Spleen (tissue), 11 donors: ENCODE data around the gene NDUFAF8. TPM values are rescaled to one million over a fixed set of nuclear protein-coding genes. Genes with fewer than 3 reads are reported as not detected.
A peak's percentile ranks its signal among the peaks of the same experiment; 100 is the strongest.

Source experiments
- DNase-seq: peaks from one replicate; pipeline ENCODE4 v3.0.0-alpha.2; 2020
- H3K27ac ChIP-seq, 8 donors: fragments of 200-600 bp; sonication (generic) in 7 of 8; 1 replicate in 4 of 8; 2 replicates in 4 of 8; pipeline versions ENCODE4 v1.5.0 to v1.8.0; 2016 to 2021; ENCODE audit warnings: inconsistent platforms in 4 of 8, mild to moderate bottlenecking in 4 of 8, moderate library complexity in 1 of 8
- H3K27me3 ChIP-seq, 7 donors: fragments of 200-600 bp; sonication (generic) in 6 of 7; replicated peaks in 1 of 7; 1 replicate in 4 of 7; 2 replicates in 3 of 7; pipeline versions ENCODE4 v1.5.0 to v1.8.0; 2016 to 2021; ENCODE audit warnings: inconsistent platforms in 3 of 7, mild to moderate bottlenecking in 1 of 7
- H3K36me3 ChIP-seq, 6 donors: fragments of 200-600 bp; sonication (generic) in 5 of 6; 1 replicate in 4 of 6; 2 replicates in 2 of 6; pipeline versions ENCODE4 v1.5.0 to v1.8.0; 2016 to 2021; ENCODE audit warnings: inconsistent platforms in 2 of 6
- H3K4me1 ChIP-seq, 6 donors: fragments of 200-600 bp; sonication (generic) in 5 of 6; 1 replicate in 3 of 6; 2 replicates in 3 of 6; pipeline versions ENCODE4 v1.5.0 to v1.8.0; 2016 to 2021; ENCODE audit warnings: inconsistent platforms in 3 of 6
- H3K4me3 ChIP-seq, 8 donors: fragments of 200-600 bp; sonication (generic) in 7 of 8; 1 replicate in 4 of 8; 2 replicates in 4 of 8; pipeline versions ENCODE4 v1.5.0 to v1.8.0; 2016 to 2021; ENCODE audit warnings: inconsistent platforms in 4 of 8, mild to moderate bottlenecking in 4 of 8, moderate library complexity in 2 of 8
- H3K9me3 ChIP-seq, 8 donors: fragments of 200-600 bp; sonication (generic) in 7 of 8; 1 replicate in 4 of 8; 2 replicates in 4 of 8; pipeline versions ENCODE4 v1.5.0 to v1.8.0; 2016 to 2021; ENCODE audit warnings: inconsistent platforms in 4 of 8
- POLR2A ChIP-seq, 3 donors: fragments of 450-650 bp; IDR thresholded peaks; one replicate each; pipeline ENCODE4 v1.5.1; 2017; ENCODE audit warnings: antibody characterized with exemption in 3 of 3, mild to moderate bottlenecking in 1 of 3
- POLR2AphosphoS5 ChIP-seq, 3 donors: sonication (generic); formaldehyde crosslinking; IDR thresholded peaks; one replicate each; pipeline ENCODE4 v1.5.1; 2017; ENCODE audit warnings: antibody characterized with exemption in 3 of 3
- WGBS, 5 donors: extraction: QIAGEN DNeasy Blood & Tissue Kit in 3 of 5; methylation state at CpG; one replicate each; pipeline versions ENCODE4 v1.1.5 to v1.1.7; 2013 to 2018; 5-methylcytosine and 5-hydroxymethylcytosine counted together
- intact Hi-C: fragments of 100-400 bp; cut with DNase I; formaldehyde crosslinking; loops from one replicate; pipeline ENCODE4 v1.15.0; 2023; ENCODE audit warnings: low total_unique reads
- polyA plus RNA-seq, 3 donors: library from polyadenylated mRNA; stranded (reverse); fragments of 200-250 nt; gene quantifications; one replicate each; pipeline ENCODE4 v1.2.1, GENCODE V29; 2013
- total RNA-seq, 7 donors: library from RNA; depleted of rRNA in 3 of 7; stranded (reverse); fragments of >200 nt in 3 of 7; fragmentation: NEBNext Ultra II Directional in 4 of 7; extraction: Animal tissue kit (Norgen Biotek cat#: 25700) in 4 of 7; gene quantifications; one replicate each; pipeline versions ENCODE4 v1.1.0 to v1.2.1, GENCODE V29; 2016 to 2021
- TF ChIP-seq, protein P1 (sequence below), 11 experiments: fragments of 200-600 bp in 7 of 11; fragments of 450-650 bp in 4 of 11; sonication (generic) in 4 of 11; IDR thresholded peaks in 8 of 11; conservative IDR thresholded peaks in 3 of 11; 1 replicate in 7 of 11; 2 replicates in 4 of 11; pipeline versions ENCODE4 v1.4.0 to v1.8.0; 2016 to 2021; ENCODE audit warnings: antibody characterized with exemption in 11 of 11, inconsistent platforms in 4 of 11, mild to moderate bottlenecking in 1 of 11
- donor health status: healthy with polysubstance abuse.
- donor health status: DM: no; HTN: no; CAD: no; lungs with moderate emphysema.
- donor health status: DM: no; HTN: no; CAD: no.
- donor health status: Bipolar disorder and iron deficiency.
- donor health status: healthy.
- donor health status: DM: no; HTN: no; CAD: no.
- donor health status: DM: yes; HTN: yes; CAD: no.

NDUFAF8 gene
- total and polyA plus RNA-seq, 10 donors: 22.0 to 57.6 (median 39.5) TPM

DNA sequence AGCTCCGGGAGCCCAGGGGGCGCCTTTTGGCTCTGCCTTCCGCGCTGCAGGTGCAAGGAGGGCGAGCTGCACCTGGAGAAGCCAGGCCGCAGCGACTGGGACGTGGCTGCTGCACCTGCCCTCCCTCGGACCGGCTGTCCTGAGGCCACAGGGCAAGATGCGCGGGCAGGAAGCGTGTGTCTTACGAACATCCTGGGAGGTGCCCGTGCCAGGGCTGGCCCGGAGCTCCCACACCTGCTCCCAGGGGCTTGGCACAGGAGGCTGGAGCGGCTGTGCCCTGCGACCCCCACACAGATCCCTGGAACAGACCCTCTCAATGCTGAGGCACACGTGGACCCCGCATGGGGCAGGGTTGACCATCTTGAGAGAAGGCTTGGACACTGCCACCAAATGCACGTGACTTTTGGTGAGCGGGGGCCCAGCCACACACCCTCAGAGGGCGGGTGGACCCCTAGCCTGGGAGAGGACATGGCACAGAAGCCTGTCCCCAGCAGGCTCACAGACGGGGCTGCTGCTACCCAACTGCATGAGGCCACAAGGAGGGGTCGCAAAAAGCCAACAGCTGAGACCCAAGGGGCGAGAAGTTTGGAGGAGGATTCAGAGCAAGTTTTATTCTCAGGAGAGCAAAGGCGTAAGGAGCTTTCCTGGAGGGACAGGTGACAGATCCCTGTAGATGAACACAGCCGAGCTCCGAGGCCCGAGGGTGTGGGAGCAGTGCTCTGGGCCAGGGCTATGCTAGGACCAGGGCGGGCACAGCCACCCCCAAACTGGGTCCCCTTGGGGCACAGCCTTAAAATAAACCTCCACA is 11.4 kb downstream of the NDUFAF8 start:
- Histone ChIP-seq H3K27me3 (no peaks in the 10 kb centered on the region), H3K4me1 (peaks cover 0 to 47% (median 16%) of the 10 kb centered on the region in 6 donors), H3K36me3 (peaks cover 0 to 85% (median 37%) of the 10 kb centered on the region in 6 donors), H3K27ac (peak overlapping the region in 1 of 8 donors; percentile 4), H3K9me3 (no peaks in the 10 kb centered on the region), H3K4me3 (no peak overlapping the region)
- WGBS, 5 donors: 86 to 93% (median 90%) methylated on average over 28 to 31 of the region's 31 CpGs
- intact Hi-C loops: loop anchor here (10.0 kb wide), 1 partner anchor 234 kb away; no protein-coding TSS in a partner anchor
- no peak for TF ChIP-seq POLR2A (IDR thresholded peaks at IDR 0.05)
- TF ChIP-seq POLR2AphosphoS5 (IDR thresholded peaks at IDR 0.05): peak in 1 of 3 donors; percentile 14
- TF ChIP-seq, protein P1, sequence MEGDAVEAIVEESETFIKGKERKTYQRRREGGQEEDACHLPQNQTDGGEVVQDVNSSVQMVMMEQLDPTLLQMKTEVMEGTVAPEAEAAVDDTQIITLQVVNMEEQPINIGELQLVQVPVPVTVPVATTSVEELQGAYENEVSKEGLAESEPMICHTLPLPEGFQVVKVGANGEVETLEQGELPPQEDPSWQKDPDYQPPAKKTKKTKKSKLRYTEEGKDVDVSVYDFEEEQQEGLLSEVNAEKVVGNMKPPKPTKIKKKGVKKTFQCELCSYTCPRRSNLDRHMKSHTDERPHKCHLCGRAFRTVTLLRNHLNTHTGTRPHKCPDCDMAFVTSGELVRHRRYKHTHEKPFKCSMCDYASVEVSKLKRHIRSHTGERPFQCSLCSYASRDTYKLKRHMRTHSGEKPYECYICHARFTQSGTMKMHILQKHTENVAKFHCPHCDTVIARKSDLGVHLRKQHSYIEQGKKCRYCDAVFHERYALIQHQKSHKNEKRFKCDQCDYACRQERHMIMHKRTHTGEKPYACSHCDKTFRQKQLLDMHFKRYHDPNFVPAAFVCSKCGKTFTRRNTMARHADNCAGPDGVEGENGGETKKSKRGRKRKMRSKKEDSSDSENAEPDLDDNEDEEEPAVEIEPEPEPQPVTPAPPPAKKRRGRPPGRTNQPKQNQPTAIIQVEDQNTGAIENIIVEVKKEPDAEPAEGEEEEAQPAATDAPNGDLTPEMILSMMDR (IDR thresholded peaks at IDR 0.05 in 8 of 11, conservative IDR thresholded peaks at IDR 0.05 in 3 of 11): no peak
- DNase-seq: no peak

- no peak for DNase-seq
- intact Hi-C loops: loop anchor here (10.0 kb wide), 1 partner anchor 234 kb away; no protein-coding TSS in a partner anchor
- no peaks in the 10 kb centered on the region for H3K27me3 ChIP-seq
- no peak overlapping the region for H3K4me3 ChIP-seq
- TF ChIP-seq, protein P1 (IDR thresholded peaks at IDR 0.05 in 8 of 11, conservative IDR thresholded peaks at IDR 0.05 in 3 of 11): no peak
- no peak for TF ChIP-seq POLR2A (IDR thresholded peaks at IDR 0.05)
- no peak for TF ChIP-seq POLR2AphosphoS5 (IDR thresholded peaks at IDR 0.05)
- WGBS, 5 donors: 84 to 91% (median 88%) methylated on average over 24 to 25 of the region's 25 CpGs
- H3K36me3 ChIP-seq: peaks cover 0 to 85% (median 37%) of the 10 kb centered on the region in 6 donors
- peak overlapping the region in 1 of 8 donors; percentile 42 for H3K27ac ChIP-seq
- H3K9me3 ChIP-seq: no peaks in the 10 kb centered on the region
- H3K4me1 ChIP-seq: peaks cover 0 to 50% (median 17%) of the 10 kb centered on the region in 6 donors
Observed at GRCh38 chr17:81251094-81251708, 12.1 kb downstream of the NDUFAF8 start.

GRCh38 chr17:81251709-81252301 is 12.7 kb downstream of the NDUFAF8 start:
- no peak for DNase-seq
- peaks cover 0 to 51% (median 17%) of the 10 kb centered on the region in 6 donors for H3K4me1 ChIP-seq
- H3K27ac ChIP-seq: peak overlapping the region in 2 of 8 donors; percentile 3 to 42
- no peaks in the 10 kb centered on the region for H3K27me3 ChIP-seq
- 70 to 83% (median 79%) methylated on average over 22 to 29 of the region's 29 CpGs for WGBS, 5 donors
- no peaks in the 10 kb centered on the region for H3K9me3 ChIP-seq
- TF ChIP-seq, protein P1 (IDR thresholded peaks at IDR 0.05 in 8 of 11, conservative IDR thresholded peaks at IDR 0.05 in 3 of 11): no peak
- peak in 1 of 3 donors; percentile 42 for TF ChIP-seq POLR2AphosphoS5 (IDR thresholded peaks at IDR 0.05)
- no peak overlapping the region for H3K4me3 ChIP-seq
- H3K36me3 ChIP-seq: peaks cover 0 to 85% (median 41%) of the 10 kb centered on the region in 6 donors
- intact Hi-C loops: loop anchor here (10.0 kb wide), 1 partner anchor 233 kb away; no protein-coding TSS in a partner anchor
